HEK293T (cell line): ENCODE results near the gene DPP7.

Experiments
- BHLHE40 ChIP-seq: fragments of 450-650 bp; IDR thresholded peaks from 2 replicates; pipeline ENCODE4 v1.6.1; 2016; ENCODE audit warnings: mild to moderate bottlenecking, moderate library complexity, borderline replicate concordance
- CTBP1 ChIP-seq: fragments of 450-650 bp; IDR thresholded peaks from 2 replicates; pipeline ENCODE4 v1.6.1; 2016; ENCODE audit warnings: borderline replicate concordance
- ELF4 ChIP-seq: fragments of 450-650 bp; IDR thresholded peaks from 2 replicates; pipeline ENCODE4 v1.6.1; 2017; ENCODE audit warnings: antibody characterized with exemption
- FOXK2 ChIP-seq: fragments of 450-650 bp; IDR thresholded peaks from 2 replicates; pipeline ENCODE4 v1.6.1; 2016; ENCODE audit warnings: mild to moderate bottlenecking
- FOXM1 ChIP-seq: fragments of 450-650 bp; IDR thresholded peaks from 2 replicates; pipeline ENCODE4 v1.6.1; 2017; ENCODE audit warnings: mild to moderate bottlenecking, borderline replicate concordance
- NFRKB ChIP-seq: fragments of 450-650 bp; IDR thresholded peaks from 2 replicates; pipeline ENCODE4 v1.6.1; 2016; ENCODE audit warnings: mild to moderate bottlenecking, moderate library complexity
- PKNOX1 ChIP-seq: fragments of 450-650 bp; IDR thresholded peaks from 2 replicates; pipeline ENCODE4 v1.6.1; 2016
- SP1 ChIP-seq: fragments of 450-650 bp; IDR thresholded peaks from 2 replicates; pipeline ENCODE4 v1.6.1; 2017
- SUZ12 ChIP-seq: fragments of 450-650 bp; IDR thresholded peaks from 2 replicates; pipeline ENCODE4 v1.6.1; 2016; ENCODE audit warnings: mild to moderate bottlenecking
- TARDBP ChIP-seq: fragments of 450-650 bp; IDR thresholded peaks from 2 replicates; pipeline ENCODE4 v1.6.1; 2016
- ZNF384 ChIP-seq: fragments of 450-650 bp; IDR thresholded peaks from 2 replicates; pipeline ENCODE4 v1.6.1; 2016

- no peak for TF ChIP-seq SUZ12
- no peak for TF ChIP-seq FOXM1
- no peak for TF ChIP-seq TARDBP
- no peak for TF ChIP-seq PKNOX1
- no peak for TF ChIP-seq SP1
- no peak for TF ChIP-seq ZNF384
- TF ChIP-seq CTBP1 = no peak
- no peak for TF ChIP-seq NFRKB
- no peak for TF ChIP-seq ELF4
- no peak for TF ChIP-seq BHLHE40
- TF ChIP-seq FOXK2 = no peak
These were observed 43.3 kb downstream of the DPP7 start for GRCh38 chr9:137071282-137071681.
